ENCODE measurements around the gene TACC3.

DNA sequence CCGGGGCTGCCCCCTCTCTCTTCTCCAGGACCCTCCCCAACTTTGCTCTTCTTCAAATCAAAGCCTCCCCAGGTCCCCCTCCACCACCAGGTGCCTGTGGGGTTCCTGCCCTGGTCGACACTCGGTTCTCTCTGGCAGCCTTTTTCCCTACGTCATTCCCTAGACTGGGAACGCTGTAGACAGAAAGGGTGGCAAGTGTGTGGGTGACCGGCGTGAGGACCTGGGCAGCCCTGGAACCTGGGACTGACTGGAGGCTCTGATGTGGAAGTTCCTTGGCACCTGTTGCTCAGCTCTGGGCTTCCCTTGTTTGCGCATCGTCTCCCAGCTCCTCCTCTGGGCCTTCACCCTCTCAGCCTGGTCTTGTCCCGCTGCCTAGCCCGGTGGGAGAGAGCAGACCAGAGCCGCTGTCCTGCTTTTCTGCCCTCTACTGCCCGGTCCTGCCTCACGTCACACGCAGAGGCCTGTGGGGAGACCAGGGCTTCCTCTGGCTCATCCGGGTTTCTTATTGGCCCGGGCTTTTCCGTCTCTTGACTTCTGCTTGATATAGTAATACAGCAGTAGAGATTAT, 1.3 kb downstream of the TACC3 start:
- TF ChIP-seq, protein P1, sequence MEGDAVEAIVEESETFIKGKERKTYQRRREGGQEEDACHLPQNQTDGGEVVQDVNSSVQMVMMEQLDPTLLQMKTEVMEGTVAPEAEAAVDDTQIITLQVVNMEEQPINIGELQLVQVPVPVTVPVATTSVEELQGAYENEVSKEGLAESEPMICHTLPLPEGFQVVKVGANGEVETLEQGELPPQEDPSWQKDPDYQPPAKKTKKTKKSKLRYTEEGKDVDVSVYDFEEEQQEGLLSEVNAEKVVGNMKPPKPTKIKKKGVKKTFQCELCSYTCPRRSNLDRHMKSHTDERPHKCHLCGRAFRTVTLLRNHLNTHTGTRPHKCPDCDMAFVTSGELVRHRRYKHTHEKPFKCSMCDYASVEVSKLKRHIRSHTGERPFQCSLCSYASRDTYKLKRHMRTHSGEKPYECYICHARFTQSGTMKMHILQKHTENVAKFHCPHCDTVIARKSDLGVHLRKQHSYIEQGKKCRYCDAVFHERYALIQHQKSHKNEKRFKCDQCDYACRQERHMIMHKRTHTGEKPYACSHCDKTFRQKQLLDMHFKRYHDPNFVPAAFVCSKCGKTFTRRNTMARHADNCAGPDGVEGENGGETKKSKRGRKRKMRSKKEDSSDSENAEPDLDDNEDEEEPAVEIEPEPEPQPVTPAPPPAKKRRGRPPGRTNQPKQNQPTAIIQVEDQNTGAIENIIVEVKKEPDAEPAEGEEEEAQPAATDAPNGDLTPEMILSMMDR (IDR thresholded peaks at IDR 0.05; ENCODE audit: insufficient read depth, low read depth, low read length): no peak
- TF ChIP-seq EZH2 (IDR thresholded peaks at IDR 0.05; ENCODE audit: insufficient read depth, low read length): no peak

Data from astrocyte (in vitro differentiated cells and primary cell).